ENCODE measurements around the gene CACNB2.
"Not testable (repeated sequence)": the region's sequence is repeated elsewhere in the genome, so short reads cannot be mapped to it uniquely, and the experiment has no call there.

- TF ChIP-seq CTCF (conservative IDR thresholded peaks at IDR 0.05); EZH2 (IDR thresholded peaks at IDR 0.05; ENCODE audit: low read depth): not testable (repeated sequence)
Observed at GRCh38 chr10:18181382-18181781, 41.2 kb downstream of the CACNB2 start.
